Esophagus squamous epithelium (tissue), 4 donors: ENCODE data around the gene TIA1.

Experiments
- CTCF ChIP-seq, 6 experiments: fragments of 450-650 bp in 4 of 6; fragments of 200-600 bp in 2 of 6; sonication (generic) in 2 of 6; IDR thresholded peaks; one replicate each; pipeline ENCODE4 v1.5.1; 2016 to 2019; ENCODE audit warnings: antibody characterized with exemption in 6 of 6, mild to moderate bottlenecking in 4 of 6, moderate library complexity in 4 of 6
- POLR2A ChIP-seq, 4 donors: fragments of 450-650 bp; IDR thresholded peaks; one replicate each; pipeline ENCODE4 v1.6.1; 2017; ENCODE audit warnings: antibody characterized with exemption in 4 of 4, mild to moderate bottlenecking in 4 of 4, moderate library complexity in 3 of 4

GRCh38 chr2:70202236-70202806 lies 46.1 kb downstream of the TIA1 start:
- TF ChIP-seq POLR2A (IDR thresholded peaks at IDR 0.05) = no peak
- TF ChIP-seq CTCF (IDR thresholded peaks at IDR 0.05) = no peak
